Ovary (tissue), 9 donors: ENCODE results near the gene CDH10. TPM values are rescaled to one million over a fixed set of nuclear protein-coding genes. Genes with fewer than 3 reads are reported as not detected.

Experiments
- DNase-seq, 5 donors: peaks; one replicate each; pipeline ENCODE4 v3.0.0-alpha.2; 2019 to 2020
- H3K27ac ChIP-seq, 2 donors: fragments of 200-600 bp; one replicate each; pipeline versions ENCODE4 v1.5.1 to v1.8.0; 2019 to 2022
- H3K27me3 ChIP-seq: fragments of 200-600 bp; one replicate; pipeline ENCODE4 v1.8.0; 2022
- H3K36me3 ChIP-seq: fragments of 200-600 bp; sonication (generic); one replicate; pipeline ENCODE4 v1.5.1; 2019
- H3K4me1 ChIP-seq: one replicate; pipeline ENCODE4 v1.8.1; 2013; ENCODE audit warnings: mild to moderate bottlenecking, moderate library complexity; ENCODE audit not compliant: insufficient read depth
- H3K4me3 ChIP-seq: fragments of 200-600 bp; sonication (generic); one replicate; pipeline ENCODE4 v1.5.1; 2017
- H3K9me3 ChIP-seq, 2 donors: fragments of 200-600 bp in 1 of 2; sonication (generic) in 1 of 2; one replicate each; pipeline versions ENCODE4 v1.5.1 to v1.8.1; 2013 to 2019; ENCODE audit warnings: mild to moderate bottlenecking in 1 of 2, moderate library complexity in 1 of 2
- CTCF ChIP-seq, 3 donors: fragments of 450-650 bp in 2 of 3; fragments of 200-600 bp in 1 of 3; IDR thresholded peaks; one replicate each; pipeline versions ENCODE4 v1.5.1 to v1.8.0; 2016 to 2022; ENCODE audit warnings: antibody characterized with exemption in 3 of 3, mild to moderate bottlenecking in 1 of 3
- EP300 ChIP-seq: sonication (generic); formaldehyde crosslinking; IDR thresholded peaks from one replicate; pipeline ENCODE4 v1.6.1; 2017; ENCODE audit warnings: antibody characterized with exemption
- POLR2A ChIP-seq: fragments of 450-650 bp; IDR thresholded peaks from one replicate; pipeline ENCODE4 v1.6.1; 2017; ENCODE audit warnings: antibody characterized with exemption, mild to moderate bottlenecking, moderate library complexity
- WGBS, 3 donors: extraction: QIAGEN DNeasy Blood & Tissue Kit in 1 of 3; methylation state at CpG; one replicate each; pipeline versions ENCODE4 v1.1.5 to v1.1.7; 2013 to 2017; 5-methylcytosine and 5-hydroxymethylcytosine counted together
- intact Hi-C, 4 donors: fragments of 100-400 bp; cut with DNase I; formaldehyde crosslinking; loops; one replicate each; pipeline versions ENCODE4 v1.11.0 to v1.15.1; 2022 to 2023
- polyA plus RNA-seq, 2 donors: library from polyadenylated mRNA; stranded (reverse); fragments of 200-250 nt in 1 of 2; fragments of 350-450 nt in 1 of 2; fragmentation: Illumina TruSeq in 1 of 2; extraction: RNeasy Lipid Tissue Mini Kit (QIAGEN cat#74804) in 1 of 2; gene quantifications; one replicate each; pipeline ENCODE4 v1.2.3, GENCODE V29; 2013 to 2014
- total RNA-seq, 7 donors: library from RNA; depleted of rRNA in 2 of 7; stranded (reverse); fragments of >200 nt in 2 of 7; fragmentation: NEBNext Ultra II Directional in 3 of 7; extraction: Animal tissue kit (Norgen Biotek cat#: 25700) in 3 of 7; gene quantifications; one replicate each; pipeline versions ENCODE4 v1.1.0 to v1.2.4, GENCODE V29; 2016 to 2023
- donor health status: DM: no; HTN: no; CAD: no; lungs with moderate emphysema.
- donor health status: DM: no; HTN: no; CAD: no.
- donor health status: Bipolar disorder and iron deficiency.
- donor health status: DM: yes; HTN: yes; CAD: no.
- donor health status: DM: no; HTN: no; CAD: no.
- donor health status: DM: yes; HTN: yes; CAD: no.

Gene CDH10
- total and polyA plus RNA-seq, 9 donors: 0.08 to 0.22 (median 0.12) TPM; not detected in 5

GRCh38 chr5:24643880-24644279 lies 898 bp downstream of the CDH10 start:
- no peak for DNase-seq
- TF ChIP-seq CTCF (IDR thresholded peaks at IDR 0.05): no peak
- TF ChIP-seq POLR2A: no peak
- no peak for TF ChIP-seq EP300
- no peak overlapping the region for H3K4me3 ChIP-seq
- WGBS, 3 donors: 66 to 73% (median 71%) methylated on average over 2 of the region's 2 CpGs
- no peaks in the 10 kb centered on the region for H3K9me3 ChIP-seq
- no peak overlapping the region for H3K27ac ChIP-seq
- intact Hi-C loops: no loop called here
- H3K36me3 ChIP-seq: no peaks in the 10 kb centered on the region
- no peaks in the 10 kb centered on the region for H3K27me3 ChIP-seq
- no peaks in the 10 kb centered on the region for H3K4me1 ChIP-seq

GRCh38 chr5:24643156-24643555 lies 1.6 kb downstream of the CDH10 start:
- TF ChIP-seq EP300: no peak
- TF ChIP-seq CTCF (IDR thresholded peaks at IDR 0.05): no peak
- TF ChIP-seq POLR2A: no peak

GRCh38 chr5:24642022-24642421 lies 2.8 kb downstream of the CDH10 start:
- Histone ChIP-seq H3K9me3 (no peaks in the 10 kb centered on the region), H3K4me1 (no peaks in the 10 kb centered on the region), H3K4me3 (no peak overlapping the region), H3K27ac (no peak overlapping the region), H3K27me3 (no peaks in the 10 kb centered on the region), H3K36me3 (no peaks in the 10 kb centered on the region)
- TF ChIP-seq EP300: no peak
- no peak for TF ChIP-seq POLR2A
- no peak for TF ChIP-seq CTCF (IDR thresholded peaks at IDR 0.05)
- WGBS, 3 donors: 0 to 5% (median 2%) methylated on average over 1 of the region's 1 CpG
- intact Hi-C loops: no loop called here
- DNase-seq: no peak

More at GRCh38 chr5:24643156-24643555, 1.6 kb downstream of the CDH10 start:
- WGBS, 3 donors: 48 to 58% (median 57%) methylated on average over 5 of the region's 5 CpGs
- DNase-seq: no peak
- Histone ChIP-seq H3K4me3 (no peak overlapping the region), H3K4me1 (no peaks in the 10 kb centered on the region), H3K27ac (no peak overlapping the region), H3K9me3 (no peaks in the 10 kb centered on the region), H3K36me3 (no peaks in the 10 kb centered on the region), H3K27me3 (no peaks in the 10 kb centered on the region)
- intact Hi-C loops: no loop called here

- Histone ChIP-seq H3K27me3 (no peaks in the 10 kb centered on the region), H3K27ac (no peak overlapping the region), H3K9me3 (no peaks in the 10 kb centered on the region), H3K36me3 (no peaks in the 10 kb centered on the region), H3K4me1 (no peaks in the 10 kb centered on the region), H3K4me3 (no peak overlapping the region)
- WGBS, 3 donors: 62 to 65% (median 62%) methylated on average over 5 of the region's 5 CpGs
- intact Hi-C loops: no loop called here
- DNase-seq: no peak
- TF ChIP-seq EP300 (no peak), POLR2A (no peak), CTCF (IDR thresholded peaks at IDR 0.05) (no peak)
Measured at GRCh38 chr5:24635209-24635608, 9.6 kb downstream of the CDH10 start.
